H1 (cell line): Measurements from ENCODE around the gene CA9. TPM values are rescaled to one million over a fixed set of nuclear protein-coding genes. Genes with fewer than 3 reads are reported as not detected.

Source experiments
- CTCF ChIA-PET: fragments of 300-600 bp; sonication (Branson Sonifier 250); formaldehyde crosslinking; loops from one replicate; lab custom pipeline; 2021; ENCODE audit not compliant: partially characterized antibody; lab: Charles Lee
- POLR2A ChIA-PET: fragments of 300-600 bp; sonication (Branson Sonifier 250); formaldehyde crosslinking; loops from one replicate; lab custom pipeline; 2021; ENCODE audit warnings: inconsistent platforms; ENCODE audit not compliant: partially characterized antibody; lab: Charles Lee
- DNase-seq, 2 experiments: peaks; one replicate each; pipeline versions ENCODE4 v3.0.0 to v3.0.0-alpha.2; 2010 to 2022; ENCODE audit warnings: low spot score in 2 of 2, low read depth in 1 of 2, mixed read lengths in 1 of 2
- FAIRE-seq: peaks from 2 replicates; lab custom pipeline; 2011; peaks lifted over from hg19 to GRCh38; lab: Jason Lieb, UNC
- H2AFZ ChIP-seq: 2 replicates; pipeline ENCODE4 v1.8.1; 2012; ENCODE audit warnings: low read length, inconsistent platforms
- H2AK5ac ChIP-seq: 2 replicates; pipeline ENCODE4 v1.6.1; 2013; ENCODE audit warnings: low read depth, low read length
- H2BK120ac ChIP-seq: replicated peaks from 2 replicates; pipeline ENCODE3; 2013; ENCODE audit warnings: low read depth, low read length, inconsistent platforms
- H2BK12ac ChIP-seq: 2 replicates; pipeline ENCODE4 v1.6.1; 2013; ENCODE audit warnings: low read depth, low read length
- H2BK15ac ChIP-seq: 2 replicates; pipeline ENCODE4 v1.6.1; 2013; ENCODE audit warnings: low read length
- H2BK20ac ChIP-seq: 2 replicates; pipeline ENCODE4 v1.6.1; 2013; ENCODE audit warnings: low read length
- H2BK5ac ChIP-seq: 2 replicates; pipeline ENCODE4 v1.6.1; 2013; ENCODE audit warnings: low read depth, low read length
- H3K14ac ChIP-seq: 2 replicates; pipeline ENCODE4 v1.6.1; 2013; ENCODE audit warnings: inconsistent platforms; ENCODE audit not compliant: insufficient read length
- H3K18ac ChIP-seq: 2 replicates; pipeline ENCODE4 v1.6.1; 2013; ENCODE audit warnings: low read length; ENCODE audit errors: extremely low read depth
- H3K23ac ChIP-seq: 2 replicates; pipeline ENCODE4 v1.6.1; 2013; ENCODE audit warnings: inconsistent platforms; ENCODE audit not compliant: insufficient read length
- H3K23me2 ChIP-seq: 2 replicates; pipeline ENCODE4 v1.6.1; 2013; ENCODE audit warnings: low read depth, low read length
- H3K27ac ChIP-seq: 2 replicates; pipeline ENCODE4 v1.6.1; 2011; ENCODE audit warnings: low read depth, low read length, inconsistent platforms
- H3K27me3 ChIP-seq, 4 experiments: replicated peaks in 1 of 4; 1 replicate in 1 of 4; 2 replicates in 3 of 4; pipeline versions ENCODE4 v1.6.1 to v1.8.1; 2011 to 2013; ENCODE audit warnings: low read length in 3 of 4, mild to moderate bottlenecking in 3 of 4, inconsistent platforms in 2 of 4, mixed read lengths in 2 of 4, moderate library complexity in 1 of 4; ENCODE audit not compliant: control insufficient read depth in 3 of 4, insufficient read depth in 3 of 4; ENCODE audit errors: extremely low read depth in 1 of 4
- H3K36me3 ChIP-seq, 4 experiments: 2 replicates each; pipeline versions ENCODE4 v1.6.1 to v1.8.1; 2011 to 2013; ENCODE audit warnings: mild to moderate bottlenecking in 4 of 4, low read length in 3 of 4, moderate library complexity in 2 of 4, control low read depth in 1 of 4, inconsistent platforms in 1 of 4; ENCODE audit not compliant: insufficient read depth in 4 of 4, control insufficient read depth in 2 of 4
- H3K4ac ChIP-seq: replicated peaks from 2 replicates; pipeline ENCODE3; 2013; ENCODE audit warnings: low read length, low read depth, mixed read lengths, inconsistent platforms; ENCODE audit not compliant: insufficient read length
- H3K4me1 ChIP-seq, 4 experiments: replicated peaks in 1 of 4; 1 replicate in 1 of 4; 2 replicates in 3 of 4; pipeline versions ENCODE4 v1.6.1 to v1.8.1; 2011 to 2013; ENCODE audit warnings: low read length in 3 of 4, inconsistent platforms in 2 of 4, mixed read lengths in 1 of 4; ENCODE audit not compliant: insufficient read depth in 4 of 4, control insufficient read depth in 3 of 4
- H3K4me2 ChIP-seq, 2 experiments: 2 replicates each; pipeline versions ENCODE4 v1.6.1 to v1.8.1; 2011 to 2013; ENCODE audit warnings: low read depth in 2 of 2, low read length in 2 of 2, control low read depth in 1 of 2, inconsistent platforms in 1 of 2, mild to moderate bottlenecking in 1 of 2; ENCODE audit not compliant: insufficient read depth in 1 of 2
- H3K4me3 ChIP-seq, 4 experiments: fragments of 200-600, 300-600 bp in 1 of 4; sonication (generic), shearing (Covaris generic), sonication (Bioruptor Twin) in 1 of 4; 2 replicates each; pipeline versions ENCODE4 v1.5.1 to v1.8.1; 2011 to 2016; ENCODE audit warnings: low read length in 4 of 4, low read depth in 3 of 4, control low read depth in 2 of 4, inconsistent platforms in 2 of 4, mild to moderate bottlenecking in 2 of 4, mixed read lengths in 1 of 4, moderate library complexity in 1 of 4; ENCODE audit not compliant: insufficient read depth in 2 of 4; ENCODE audit errors: extremely low read depth in 1 of 4
- H3K56ac ChIP-seq: replicated peaks from 2 replicates; pipeline ENCODE3; 2013; ENCODE audit warnings: low read depth, mild to moderate bottlenecking, mixed read lengths, low read length, inconsistent platforms; ENCODE audit not compliant: insufficient read length
- H3K79me1 ChIP-seq: 2 replicates; pipeline ENCODE4 v1.6.1; 2013; ENCODE audit warnings: low read depth, low read length, control low read depth
- H3K79me2 ChIP-seq, 2 experiments: 2 replicates each; pipeline versions ENCODE4 v1.6.1 to v1.8.1; 2012 to 2013; ENCODE audit warnings: low read length in 2 of 2, mild to moderate bottlenecking in 2 of 2, inconsistent platforms in 1 of 2; ENCODE audit not compliant: insufficient read depth in 2 of 2, control insufficient read depth in 1 of 2
- H3K9ac ChIP-seq, 4 experiments: replicated peaks in 1 of 4; 1 replicate in 1 of 4; 2 replicates in 3 of 4; pipeline versions ENCODE4 v1.6.1 to v1.8.1; 2011 to 2013; ENCODE audit warnings: low read depth in 3 of 4, low read length in 3 of 4, control low read depth in 2 of 4, mild to moderate bottlenecking in 2 of 4, moderate library complexity in 2 of 4, inconsistent platforms in 1 of 4; ENCODE audit errors: extremely low read depth in 1 of 4
- H3K9me3 ChIP-seq, 2 experiments: 2 replicates each; pipeline versions ENCODE4 v1.6.1 to v1.8.1; 2012 to 2013; ENCODE audit warnings: mild to moderate bottlenecking in 2 of 2, moderate library complexity in 2 of 2, control low read depth in 1 of 2, inconsistent platforms in 1 of 2, low read depth in 1 of 2, low read length in 1 of 2, mixed read lengths in 1 of 2; ENCODE audit not compliant: insufficient read depth in 2 of 2
- H4K20me1 ChIP-seq, 2 experiments: replicated peaks in 1 of 2; 2 replicates each; pipeline versions ENCODE3 to v1.8.1; 2011 to 2013; ENCODE audit warnings: inconsistent platforms in 2 of 2, low read length in 2 of 2, mild to moderate bottlenecking in 1 of 2; ENCODE audit not compliant: insufficient read depth in 2 of 2, control insufficient read depth in 1 of 2
- H4K5ac ChIP-seq: 2 replicates; pipeline ENCODE4 v1.6.1; 2013; ENCODE audit warnings: low read length, low read depth, mixed read lengths, inconsistent platforms; ENCODE audit not compliant: insufficient read length
- H4K8ac ChIP-seq: 2 replicates; pipeline ENCODE4 v1.8.0; 2013; ENCODE audit warnings: mild to moderate bottlenecking, moderate library complexity, low read length, inconsistent platforms; ENCODE audit not compliant: insufficient read depth; ENCODE audit errors: extremely low read depth
- H4K91ac ChIP-seq: replicated peaks from 2 replicates; pipeline ENCODE3; 2013; ENCODE audit warnings: low read length, mixed read lengths, inconsistent platforms; ENCODE audit not compliant: insufficient read length
- ASH2L ChIP-seq: fragments of 200-600, 300-600 bp; sonication (generic); IDR thresholded peaks from one replicate; pipeline ENCODE4 v1.7.1; 2017; ENCODE audit warnings: low read length
- BRCA1 ChIP-seq: IDR thresholded peaks from 2 replicates; pipeline ENCODE4 v1.6.1; 2012; ENCODE audit warnings: low read depth, low read length, improper control_type of control experiment
- CEBPB ChIP-seq: IDR thresholded peaks from 2 replicates; pipeline ENCODE4 v1.6.1; 2012; ENCODE audit warnings: low read depth, low read length
- CREB1 ChIP-seq: IDR thresholded peaks from 2 replicates; pipeline ENCODE4 v1.6.1; 2012; ENCODE audit warnings: inconsistent platforms
- HDAC2 ChIP-seq, 2 experiments: fragments of 300-600 bp in 1 of 2; sonication (generic) in 1 of 2; IDR thresholded peaks; 2 replicates each; pipeline ENCODE4 v1.6.1; 2011 to 2012; ENCODE audit warnings: low read depth in 2 of 2, low read length in 2 of 2, mild to moderate bottlenecking in 2 of 2, moderate library complexity in 2 of 2, borderline replicate concordance in 1 of 2, inconsistent platforms in 1 of 2
- POLR2AphosphoS5 ChIP-seq: IDR thresholded peaks from 2 replicates; pipeline ENCODE4 v1.6.1; 2011; ENCODE audit warnings: low read depth, low read length
- SIN3A ChIP-seq, 2 experiments: IDR thresholded peaks in 1 of 2; conservative IDR thresholded peaks in 1 of 2; 2 replicates each; pipeline ENCODE4 v1.6.1; 2011 to 2012; ENCODE audit warnings: low read length in 2 of 2, improper control_type of control experiment in 1 of 2, low read depth in 1 of 2, mild to moderate bottlenecking in 1 of 2
- TAF7 ChIP-seq: optimal IDR thresholded peaks from 2 replicates; pipeline ENCODE3; 2011; ENCODE audit warnings: low read depth, mild to moderate bottlenecking, inconsistent platforms, low read length, moderate library complexity, borderline replicate concordance
- TBP ChIP-seq: IDR thresholded peaks from 2 replicates; pipeline ENCODE4 v1.6.1; 2011; ENCODE audit warnings: low read depth, low read length, improper control_type of control experiment
- YY1 ChIP-seq: IDR thresholded peaks from 2 replicates; pipeline ENCODE4 v1.6.1; 2011; ENCODE audit warnings: low read depth, mild to moderate bottlenecking, low read length
- WGBS, 2 experiments: shearing (Covaris generic) in 1 of 2; methylation state at CpG; one replicate each; pipeline versions ENCODE4 v1.1.6 to v1.1.7; 2013 to 2015; ENCODE audit warnings: low lambda C conversion rate in 2 of 2, mixed read lengths in 2 of 2, inconsistent platforms in 1 of 2, low coverage in 1 of 2, missing lambda C conversion rate in 1 of 2; ENCODE audit not compliant: insufficient replicate concordance in 2 of 2, insufficient coverage in 1 of 2, insufficient read length in 1 of 2; ENCODE audit errors: extremely low coverage in 1 of 2, missing lambda C conversion rate in 1 of 2; 5-methylcytosine and 5-hydroxymethylcytosine counted together
- polyA plus RNA-seq, 7 experiments: library from polyadenylated mRNA; depleted of rRNA in 3 of 7; stranded (reverse) in 5 of 7; unstranded in 2 of 7; fragments of >200 nt in 5 of 7; fragments of 200-250 nt in 2 of 7; gene quantifications; 1 replicate in 5 of 7; 2 replicates in 1 of 7; 4 replicates in 1 of 7; pipeline versions ENCODE4 v1.2.1 to v1.2.3, GENCODE V29; 2011 to 2013; ENCODE audit warnings: missing spikeins in 2 of 7, mixed read lengths in 2 of 7
- total RNA-seq: library from RNA; stranded (reverse); fragmentation: NEBNext Ultra II Directional; extraction: Animal tissue kit (Norgen Biotek cat#: 25700); gene quantifications from 2 replicates; pipeline ENCODE4 v1.2.1, GENCODE V29; 2021
- TF ChIP-seq, protein P1 (sequence below): IDR thresholded peaks from 2 replicates; pipeline ENCODE4 v1.6.1; 2012; ENCODE audit warnings: inconsistent platforms

Gene CA9
- total and polyA plus RNA-seq, 2 of the 8 experiments (the other 6 are each of a cell fraction or from before 2014, with no cell fraction given) = 1.3 to 1.8 TPM

DNA sequence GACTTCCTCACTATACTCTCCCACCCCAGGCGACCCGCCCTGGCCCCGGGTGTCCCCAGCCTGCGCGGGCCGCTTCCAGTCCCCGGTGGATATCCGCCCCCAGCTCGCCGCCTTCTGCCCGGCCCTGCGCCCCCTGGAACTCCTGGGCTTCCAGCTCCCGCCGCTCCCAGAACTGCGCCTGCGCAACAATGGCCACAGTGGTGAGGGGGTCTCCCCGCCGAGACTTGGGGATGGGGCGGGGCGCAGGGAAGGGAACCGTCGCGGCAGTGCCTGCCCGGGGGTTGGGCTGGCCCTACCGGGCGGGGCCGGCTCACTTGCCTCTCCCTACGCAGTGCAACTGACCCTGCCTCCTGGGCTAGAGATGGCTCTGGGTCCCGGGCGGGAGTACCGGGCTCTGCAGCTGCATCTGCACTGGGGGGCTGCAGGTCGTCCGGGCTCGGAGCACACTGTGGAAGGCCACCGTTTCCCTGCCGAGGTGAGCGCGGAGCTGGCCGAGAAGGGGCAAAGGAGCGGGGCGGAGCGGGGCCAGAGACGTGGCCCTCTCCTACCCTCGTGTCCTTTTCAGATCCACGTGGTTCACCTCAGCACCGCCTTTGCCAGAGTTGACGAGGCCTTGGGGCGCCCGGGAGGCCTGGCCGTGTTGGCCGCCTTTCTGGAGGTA is 2.1 kb downstream of the CA9 start:
- no peak overlapping the region for H2BK120ac ChIP-seq
- H2BK12ac ChIP-seq = peak overlapping the region; percentile 75
- H3K23me2 ChIP-seq = peaks cover 2% of the 10 kb centered on the region; the same call in 1 of the 2 replicates
- peak overlapping the region; percentile 46 for H4K5ac ChIP-seq
- no peaks in the 10 kb centered on the region for H4K20me1 ChIP-seq
- no peak for FAIRE-seq
- H3K36me3 ChIP-seq = no peaks in the 10 kb centered on the region
- peaks cover 0 to 15% (median 3%) of the 10 kb centered on the region in 4 experiments; a peak in 5 of 7 replicates for H3K4me1 ChIP-seq
- H2BK15ac ChIP-seq = 0 out of 2 replicates have a peak overlapping the region, but pooled peaks have one; percentile 6
- peak overlapping the region; percentile 88 to 91 for H3K4me2 ChIP-seq
- ChIA-PET POLR2A (interaction anchor here (0.6 to 7.6 kb wide), 13 partner anchors 8 to 64 kb away, joined by 3 to 63 read pairs (median 6); partner anchors contain the start of genes ARHGEF39, CCDC107, CREB3 and RMRP), CTCF (interaction anchor here (0.7 to 6.3 kb wide), 13 partner anchors 8 to 72 kb away, joined by 3 to 77 read pairs (median 5); partner anchors contain the start of genes ARHGEF39, CCDC107 and RMRP)
- peak in 1 of 2 experiments; percentile 98 for DNase-seq
- 9% methylated on average over 28 of the region's 51 CpGs; no CpG with 5 or more reads in 1 of the 2 experiments for WGBS, 2 experiments
- no peaks in the 10 kb centered on the region for H3K9me3 ChIP-seq
- H3K56ac ChIP-seq = no peak overlapping the region
- peak overlapping the region; percentile 74 for H4K8ac ChIP-seq
- peak overlapping the region; percentile 91 for H3K18ac ChIP-seq
- H3K4ac ChIP-seq = no peak overlapping the region
- H2BK20ac ChIP-seq = no peak overlapping the region
- 0 out of 2 replicates have a peak overlapping the region, but pooled peaks have one; percentile 15 for H2BK5ac ChIP-seq
- no peak overlapping the region for H3K14ac ChIP-seq
- no peak overlapping the region for H3K27ac ChIP-seq
- H3K27me3 ChIP-seq = peaks cover 0 to 3% (median 3%) of the 10 kb centered on the region in 4 experiments; a peak in 4 of 7 replicates
- H2AFZ ChIP-seq = peak overlapping the region; percentile 82; the same call in 1 of the 2 replicates
- H3K79me2 ChIP-seq = no peaks in the 10 kb centered on the region
- peak overlapping the region; percentile 31 for H4K91ac ChIP-seq
- no peaks in the 10 kb centered on the region for H3K79me1 ChIP-seq
- H3K9ac ChIP-seq = peak overlapping the region in 3 of 4 experiments; percentile 48 to 65 (median 54); a peak in 6 of 7 replicates
- peak overlapping the region; percentile 55 to 69 (median 60) for H3K4me3 ChIP-seq
- no peak overlapping the region for H3K23ac ChIP-seq
- H2AK5ac ChIP-seq = no peak overlapping the region
- TF ChIP-seq SIN3A (conservative IDR thresholded peaks at IDR 0.05 in 1 of 2, IDR thresholded peaks at IDR 0.05 in 1 of 2; ENCODE audit: low read depth in 1 of 2, low read length in 2 of 2) = 0 out of 4 replicates have a peak, but pooled peaks of 1 of the 2 experiments have one; percentile 8
- TF ChIP-seq YY1 = peak; percentile 71; the same call in 1 of the 2 replicates
- peak; percentile 4; the same call in 1 of the 2 replicates for TF ChIP-seq CREB1
- peak; percentile 50 for TF ChIP-seq TAF7
- TF ChIP-seq TBP = peak; percentile 73
- 0 out of 4 replicates have a peak, but pooled peaks of 1 of the 2 experiments have one; percentile 42 for TF ChIP-seq HDAC2 (IDR thresholded peaks at IDR 0.05; ENCODE audit: borderline replicate concordance in 1 of 2, low read depth in 2 of 2, low read length in 2 of 2)
- TF ChIP-seq CEBPB = no peak
- TF ChIP-seq, protein P1, sequence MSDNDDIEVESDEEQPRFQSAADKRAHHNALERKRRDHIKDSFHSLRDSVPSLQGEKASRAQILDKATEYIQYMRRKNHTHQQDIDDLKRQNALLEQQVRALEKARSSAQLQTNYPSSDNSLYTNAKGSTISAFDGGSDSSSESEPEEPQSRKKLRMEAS = peak; percentile 98
- peak; percentile 67 for TF ChIP-seq ASH2L
- peak; percentile 33; the same call in 1 of the 2 replicates for TF ChIP-seq POLR2AphosphoS5
- TF ChIP-seq BRCA1 = no peak
